ENCODE results near the gene SYCN.
"Not testable (repeated sequence)": the region's sequence is repeated elsewhere in the genome, so short reads cannot be mapped to it uniquely, and the experiment has no call there.

SYCN gene

DNA sequence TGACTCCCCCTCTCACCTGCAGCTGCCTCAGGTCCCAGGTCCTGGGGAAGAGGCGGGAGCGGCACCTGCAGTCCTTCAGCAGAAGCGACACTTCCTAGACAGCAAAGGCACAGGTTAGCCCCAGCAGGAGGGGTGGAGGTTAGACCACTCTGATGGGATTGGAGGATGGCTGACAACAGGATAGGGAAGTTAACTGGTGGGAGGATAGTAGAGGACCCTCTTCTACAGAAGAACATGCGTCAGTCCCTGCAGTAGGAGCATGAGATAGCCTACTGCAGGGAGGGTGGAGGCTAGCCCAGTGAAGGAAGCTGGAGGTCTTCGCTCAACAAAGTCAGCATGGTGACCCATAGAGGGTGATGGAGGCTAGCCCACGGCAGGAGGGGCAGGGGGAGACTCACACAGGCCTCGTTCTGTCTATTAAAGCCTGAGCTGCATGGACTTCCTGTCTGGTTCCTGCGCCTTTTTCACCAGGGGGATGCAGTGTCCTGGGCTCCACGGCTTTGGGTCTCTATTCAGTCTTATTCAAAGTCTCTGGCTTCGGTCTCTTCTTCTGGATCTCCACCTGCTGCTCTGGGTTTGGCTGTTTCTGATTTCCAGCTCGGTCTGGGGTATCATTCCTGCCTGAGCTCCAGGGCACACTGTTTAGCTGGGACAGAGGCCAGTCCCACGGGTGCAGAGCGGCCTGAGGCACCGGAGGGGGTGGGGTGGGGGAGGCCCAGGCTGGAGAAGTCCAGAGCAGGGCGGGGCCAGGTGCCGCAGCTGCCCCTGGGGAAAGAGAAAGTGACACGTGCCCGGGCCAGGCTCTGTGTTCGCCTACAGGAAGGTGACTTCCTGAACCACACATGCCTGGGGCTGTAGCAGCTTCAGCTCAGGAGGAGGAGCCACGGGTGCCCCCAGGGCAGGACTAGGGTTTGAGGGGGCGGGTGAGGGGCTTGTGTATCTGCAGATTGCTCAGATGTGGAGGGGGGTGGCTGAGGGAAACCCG, 33.4 kb upstream of the SYCN start:
- Histone ChIP-seq H3K27ac (no peak overlapping the region), H3K4me3 (no peak overlapping the region)
- TF ChIP-seq, protein P1, sequence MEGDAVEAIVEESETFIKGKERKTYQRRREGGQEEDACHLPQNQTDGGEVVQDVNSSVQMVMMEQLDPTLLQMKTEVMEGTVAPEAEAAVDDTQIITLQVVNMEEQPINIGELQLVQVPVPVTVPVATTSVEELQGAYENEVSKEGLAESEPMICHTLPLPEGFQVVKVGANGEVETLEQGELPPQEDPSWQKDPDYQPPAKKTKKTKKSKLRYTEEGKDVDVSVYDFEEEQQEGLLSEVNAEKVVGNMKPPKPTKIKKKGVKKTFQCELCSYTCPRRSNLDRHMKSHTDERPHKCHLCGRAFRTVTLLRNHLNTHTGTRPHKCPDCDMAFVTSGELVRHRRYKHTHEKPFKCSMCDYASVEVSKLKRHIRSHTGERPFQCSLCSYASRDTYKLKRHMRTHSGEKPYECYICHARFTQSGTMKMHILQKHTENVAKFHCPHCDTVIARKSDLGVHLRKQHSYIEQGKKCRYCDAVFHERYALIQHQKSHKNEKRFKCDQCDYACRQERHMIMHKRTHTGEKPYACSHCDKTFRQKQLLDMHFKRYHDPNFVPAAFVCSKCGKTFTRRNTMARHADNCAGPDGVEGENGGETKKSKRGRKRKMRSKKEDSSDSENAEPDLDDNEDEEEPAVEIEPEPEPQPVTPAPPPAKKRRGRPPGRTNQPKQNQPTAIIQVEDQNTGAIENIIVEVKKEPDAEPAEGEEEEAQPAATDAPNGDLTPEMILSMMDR (IDR thresholded peaks at IDR 0.05): no peak
- DNase-seq (ENCODE audit: low spot score): no peak

- H3K4me3 ChIP-seq: no peak overlapping the region
- no peak for DNase-seq (ENCODE audit: low spot score)
- TF ChIP-seq, protein P1 (IDR thresholded peaks at IDR 0.05): no peak
- no peak overlapping the region for H3K27ac ChIP-seq
Measured at GRCh38 chr19:39236527-39236926, 32.5 kb upstream of the SYCN start.

DNA sequence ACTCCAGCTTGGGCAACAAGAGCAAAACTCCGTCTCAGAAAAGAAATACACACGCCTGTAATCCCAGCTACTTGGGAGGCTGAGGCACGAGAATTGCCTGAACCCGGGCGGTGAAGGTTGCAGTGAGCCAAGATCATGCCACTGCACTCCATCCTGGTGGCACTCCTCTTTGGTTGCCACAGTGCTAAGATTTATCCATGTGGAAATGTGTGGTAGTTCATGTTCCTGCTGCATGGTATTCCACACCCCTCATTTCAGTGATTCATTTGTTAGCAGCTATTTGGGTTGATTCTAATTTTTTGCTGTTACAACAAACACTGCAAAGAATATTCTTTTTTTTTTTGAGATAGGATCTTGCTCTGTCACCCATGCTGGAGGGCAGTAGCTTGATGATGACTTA, 28.6 kb upstream of the SYCN start:
- Histone ChIP-seq H3K4me3 (no peak overlapping the region), H3K27ac (no peak overlapping the region)
- TF ChIP-seq, protein P1 (IDR thresholded peaks at IDR 0.05): no peak
- no peak for DNase-seq (ENCODE audit: low spot score)

DNA sequence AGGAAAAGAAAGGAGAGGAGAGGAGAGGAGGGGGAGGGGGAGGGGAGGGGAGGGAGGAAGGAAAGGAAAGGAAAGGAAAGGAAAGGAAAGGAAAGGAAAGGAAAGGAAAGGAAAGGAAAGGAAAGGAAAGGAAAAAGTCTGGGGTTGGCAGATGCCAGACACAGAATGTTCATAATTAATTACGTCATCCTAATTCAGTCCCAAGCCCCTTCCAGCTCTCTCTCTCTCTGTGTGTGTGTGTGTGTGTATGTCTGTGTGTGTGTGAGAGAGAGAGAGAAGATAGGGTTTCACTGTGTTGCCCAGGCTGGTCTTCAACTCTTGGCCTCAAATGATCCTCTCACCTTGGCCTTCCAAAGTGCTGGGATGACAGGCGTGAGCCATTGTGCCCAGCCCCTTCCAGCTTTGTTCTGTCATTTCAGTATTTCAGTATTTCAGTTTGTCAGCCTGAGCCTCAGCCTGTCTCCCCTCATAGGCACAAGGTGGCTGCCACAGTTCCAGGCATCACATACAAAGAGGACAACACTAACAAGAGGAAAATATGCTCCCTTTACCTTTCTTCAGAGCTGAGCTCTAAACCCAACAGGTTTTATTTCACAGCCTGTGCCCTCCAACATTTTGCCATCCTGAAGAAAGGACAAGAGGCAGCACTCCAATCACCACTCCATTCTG, 26.2 kb upstream of the SYCN start:
- Histone ChIP-seq H3K4me3 (no peak overlapping the region), H3K27ac (no peak overlapping the region)
- TF ChIP-seq, protein P1 (IDR thresholded peaks at IDR 0.05): no peak
- DNase-seq (ENCODE audit: low spot score): no peak

DNA sequence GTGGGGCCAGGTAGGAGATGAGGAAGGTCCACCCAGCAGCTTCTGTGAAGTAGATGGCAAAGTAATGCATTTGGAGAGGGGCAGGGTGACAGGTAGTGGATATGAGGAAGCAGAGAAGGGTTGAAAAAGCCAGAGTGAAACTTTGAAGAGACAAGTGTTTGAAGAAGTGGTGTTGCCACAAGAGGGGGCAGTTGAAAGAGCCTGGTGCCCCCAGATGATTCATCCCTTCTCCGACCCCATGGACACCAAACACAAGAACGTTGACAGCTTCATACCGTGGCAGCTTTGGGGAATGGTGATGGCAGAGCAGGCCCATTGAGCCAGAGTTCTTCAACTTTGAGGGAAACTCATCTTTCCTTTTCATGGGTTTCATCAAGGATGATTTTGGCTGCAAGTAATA, 20.8 kb upstream of the SYCN start:
- H3K27ac ChIP-seq: no peak overlapping the region
- TF ChIP-seq, protein P1 (IDR thresholded peaks at IDR 0.05): no peak
- no peak for DNase-seq (ENCODE audit: low spot score)
- no peak overlapping the region for H3K4me3 ChIP-seq

- no peak overlapping the region for H3K27ac ChIP-seq
- H3K4me3 ChIP-seq: no peak overlapping the region
- DNase-seq (ENCODE audit: low spot score): no peak
- TF ChIP-seq, protein P1 (IDR thresholded peaks at IDR 0.05): no peak
Measured at GRCh38 chr19:39223703-39224279, 19.7 kb upstream of the SYCN start.

DNA sequence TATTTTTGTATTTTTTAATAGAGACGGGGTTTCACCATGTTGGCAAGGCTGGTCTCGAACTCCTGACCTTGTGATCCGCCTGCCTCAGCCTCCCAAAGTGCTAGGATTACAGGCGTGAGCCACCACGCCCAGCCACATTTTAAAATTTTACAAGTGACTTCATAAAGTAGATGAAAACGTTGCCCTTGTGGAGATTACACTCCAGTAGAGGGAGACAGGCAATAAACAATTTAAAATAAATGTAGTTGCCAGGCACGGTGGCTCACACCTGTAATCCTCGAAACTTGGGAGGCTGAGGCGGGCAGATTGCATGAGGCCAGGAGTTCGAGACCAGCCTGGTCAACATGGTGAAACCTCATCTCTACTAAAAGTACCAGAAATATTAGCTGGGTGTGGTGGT, 15.0 kb upstream of the SYCN start:
- not testable (repeated sequence) for DNase-seq (ENCODE audit: low spot score); H3K27ac ChIP-seq

More for the DNA sequence above, 15.0 kb upstream of the SYCN start:
- not testable (repeated sequence) for H3K4me3 ChIP-seq

Data from coronary artery (tissue), 2 donors.